CD4-positive, alpha-beta T cell treated with Interleukin-21 for 1 hour (primary cell): Measurements from ENCODE around the gene DNAH2.

Experiments used
- DNase-seq: peaks from one replicate; pipeline ENCODE4 v3.0.0-alpha.2; 2020

DNAH2 gene, protein sequence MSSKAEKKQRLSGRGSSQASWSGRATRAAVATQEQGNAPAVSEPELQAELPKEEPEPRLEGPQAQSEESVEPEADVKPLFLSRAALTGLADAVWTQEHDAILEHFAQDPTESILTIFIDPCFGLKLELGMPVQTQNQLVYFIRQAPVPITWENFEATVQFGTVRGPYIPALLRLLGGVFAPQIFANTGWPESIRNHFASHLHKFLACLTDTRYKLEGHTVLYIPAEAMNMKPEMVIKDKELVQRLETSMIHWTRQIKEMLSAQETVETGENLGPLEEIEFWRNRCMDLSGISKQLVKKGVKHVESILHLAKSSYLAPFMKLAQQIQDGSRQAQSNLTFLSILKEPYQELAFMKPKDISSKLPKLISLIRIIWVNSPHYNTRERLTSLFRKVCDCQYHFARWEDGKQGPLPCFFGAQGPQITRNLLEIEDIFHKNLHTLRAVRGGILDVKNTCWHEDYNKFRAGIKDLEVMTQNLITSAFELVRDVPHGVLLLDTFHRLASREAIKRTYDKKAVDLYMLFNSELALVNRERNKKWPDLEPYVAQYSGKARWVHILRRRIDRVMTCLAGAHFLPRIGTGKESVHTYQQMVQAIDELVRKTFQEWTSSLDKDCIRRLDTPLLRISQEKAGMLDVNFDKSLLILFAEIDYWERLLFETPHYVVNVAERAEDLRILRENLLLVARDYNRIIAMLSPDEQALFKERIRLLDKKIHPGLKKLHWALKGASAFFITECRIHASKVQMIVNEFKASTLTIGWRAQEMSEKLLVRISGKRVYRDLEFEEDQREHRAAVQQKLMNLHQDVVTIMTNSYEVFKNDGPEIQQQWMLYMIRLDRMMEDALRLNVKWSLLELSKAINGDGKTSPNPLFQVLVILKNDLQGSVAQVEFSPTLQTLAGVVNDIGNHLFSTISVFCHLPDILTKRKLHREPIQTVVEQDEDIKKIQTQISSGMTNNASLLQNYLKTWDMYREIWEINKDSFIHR (N-terminal part only)

DNA sequence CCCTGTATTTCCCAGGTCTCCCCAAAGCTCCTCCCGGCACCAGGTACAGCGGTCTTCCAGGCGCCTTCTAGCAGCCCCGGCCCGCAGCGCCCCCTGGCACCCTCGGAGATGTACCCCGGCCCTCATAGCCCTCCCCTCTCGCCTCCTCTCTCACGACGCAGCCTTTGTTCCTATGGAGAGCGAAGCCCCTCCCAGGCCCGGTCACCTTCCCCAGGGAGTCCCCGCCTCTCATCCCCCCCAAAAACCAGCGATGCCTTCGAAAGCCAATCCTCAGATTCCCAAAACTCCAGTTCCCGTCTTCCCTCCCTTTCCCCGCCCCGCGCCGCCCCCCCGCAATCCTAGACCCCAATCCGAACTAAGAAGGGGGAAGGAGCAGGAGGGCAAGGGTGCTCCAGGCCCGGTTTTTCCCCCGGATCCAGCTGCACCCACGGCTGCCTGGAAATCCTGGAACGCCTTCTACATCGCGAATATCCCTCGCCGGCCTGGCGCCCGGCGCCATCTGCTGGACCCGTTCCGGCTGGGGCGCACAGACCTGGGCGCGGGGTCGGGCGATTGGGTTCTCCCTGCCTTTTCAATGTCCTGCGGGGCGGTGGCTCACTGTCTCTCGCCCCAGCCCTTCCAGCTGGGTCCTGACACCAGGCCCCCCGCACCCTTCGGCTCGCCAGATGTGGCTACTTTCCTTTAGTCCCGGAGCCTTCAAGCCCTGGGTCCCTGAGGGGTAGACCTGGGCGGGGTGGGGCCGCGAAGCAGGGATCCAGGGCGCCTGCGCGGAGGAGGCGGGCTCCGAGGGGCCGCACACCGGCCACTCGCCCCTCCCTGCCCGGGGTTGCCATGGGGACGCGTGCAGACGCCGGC lies at the start of gene DNAH2:
TSS of gene DNAH2 (plus strand) at position 844 of the 855 bp plus-strand sequence. CDS start 1,991 bp downstream, outside the sequence.
- DNase-seq, result peak; percentile 27

DNA sequence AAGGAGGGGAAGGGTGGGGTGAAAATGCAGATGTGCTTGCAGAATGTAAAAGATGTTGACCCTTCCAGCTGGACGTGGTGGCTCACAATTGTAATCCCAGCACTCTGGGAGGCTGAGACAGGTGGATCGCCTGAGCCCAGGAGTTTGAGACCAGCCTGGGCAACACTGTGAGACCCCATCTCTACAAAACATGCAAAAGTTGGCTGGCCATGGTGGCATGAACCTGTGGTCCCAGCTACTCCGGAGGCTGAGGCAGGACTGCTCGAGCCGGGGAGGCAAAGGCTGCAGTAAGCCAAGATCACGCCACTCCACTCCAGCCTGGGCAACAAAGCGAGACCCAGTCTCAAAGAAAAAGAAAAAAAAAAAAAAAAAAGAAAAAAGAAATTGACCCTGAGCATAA lies 49.1 kb upstream of the DNAH2 start:
- DNase-seq, result no peak

DNA sequence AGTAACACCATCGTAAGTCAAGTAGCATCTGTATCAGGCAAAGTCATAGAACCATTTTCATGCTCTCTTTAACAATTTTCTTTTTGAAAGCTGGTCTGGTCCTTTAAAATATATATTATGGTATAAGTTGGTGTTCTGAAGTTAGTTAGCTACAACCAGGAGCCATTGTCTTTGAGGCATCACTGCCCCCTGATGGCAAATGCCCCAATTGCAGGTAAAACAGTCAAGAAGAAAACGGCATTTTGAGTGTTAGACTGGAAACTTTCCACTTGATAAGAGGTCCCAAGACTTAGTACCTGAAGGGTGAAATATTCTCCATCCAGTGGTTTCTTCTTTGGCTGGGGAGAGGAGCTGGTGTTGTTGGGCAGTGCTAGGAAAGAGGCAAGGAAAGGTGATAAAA lies 44.3 kb upstream of the DNAH2 start:
- peak; percentile 39 for DNase-seq

DNA sequence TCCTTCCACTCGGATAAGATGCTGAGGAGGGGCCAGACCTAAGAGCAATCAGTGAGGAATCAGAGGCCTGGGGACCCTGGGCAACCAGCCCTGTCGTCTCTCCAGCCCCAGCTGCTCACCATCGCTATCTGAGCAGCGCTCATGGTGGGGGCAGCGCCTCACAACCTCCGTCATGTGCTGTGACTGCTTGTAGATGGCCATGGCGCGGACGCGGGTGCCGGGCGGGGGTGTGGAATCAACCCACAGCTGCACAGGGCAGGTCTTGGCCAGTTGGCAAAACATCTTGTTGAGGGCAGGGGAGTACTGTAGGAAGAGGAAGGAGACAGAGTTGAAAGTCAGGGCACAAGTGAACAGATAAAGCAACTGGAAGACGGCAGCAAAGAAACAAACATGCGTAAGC lies 42.6 kb upstream of the DNAH2 start:
- DNase-seq, result no peak

DNA sequence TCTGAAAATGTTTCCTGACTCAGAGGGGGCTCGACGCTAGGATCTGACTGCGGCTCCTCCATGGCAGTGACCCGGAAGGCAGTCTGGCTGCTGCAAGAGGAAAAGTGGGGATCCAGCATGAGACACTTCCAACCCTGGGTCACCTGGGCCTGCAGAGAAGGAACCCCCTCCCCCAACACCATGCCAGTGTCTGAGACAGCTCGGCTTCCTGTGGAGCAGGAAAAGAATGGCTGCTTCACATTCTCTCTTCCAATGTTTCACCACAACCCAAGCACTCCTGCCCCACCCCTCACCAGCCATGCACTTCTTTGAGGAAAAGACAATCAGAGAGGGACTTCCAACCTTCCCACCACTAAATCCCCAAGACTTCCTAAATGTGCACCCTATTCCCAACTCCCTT lies 41.0 kb upstream of the DNAH2 start:
- no peak for DNase-seq

DNA sequence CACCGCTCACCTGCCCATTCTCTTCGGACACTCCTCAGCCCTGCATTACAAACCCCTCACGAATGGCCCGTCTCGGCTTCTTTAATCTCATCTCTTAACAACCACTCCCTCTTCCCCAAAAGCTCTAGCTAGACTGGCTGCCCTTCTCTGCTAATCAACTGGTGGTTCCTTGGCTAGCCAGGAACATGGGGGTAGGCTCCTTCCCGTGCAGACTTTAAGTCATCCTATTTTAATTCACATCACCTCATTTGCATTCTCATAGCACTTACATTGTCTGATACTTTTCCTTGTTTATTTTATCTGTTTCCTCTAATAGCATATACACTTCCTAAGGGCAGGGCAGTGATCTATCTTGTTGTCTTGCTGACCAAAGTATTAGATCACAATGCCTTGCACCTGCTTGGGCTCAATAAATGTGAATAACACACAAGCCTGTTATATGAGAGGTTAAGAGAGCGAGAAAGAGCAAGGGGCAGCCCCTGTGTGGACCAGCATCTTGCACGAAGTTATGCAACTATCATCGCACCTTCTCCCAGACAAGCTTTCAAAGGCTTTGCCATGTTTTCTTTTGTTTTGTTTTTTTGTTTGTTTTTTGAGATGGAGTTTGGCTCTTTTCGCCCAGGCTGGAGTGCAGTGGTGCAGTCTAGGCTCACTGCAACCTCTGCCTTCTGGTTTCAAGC lies 40.0 kb upstream of the DNAH2 start:
- DNase-seq, result no peak

DNA sequence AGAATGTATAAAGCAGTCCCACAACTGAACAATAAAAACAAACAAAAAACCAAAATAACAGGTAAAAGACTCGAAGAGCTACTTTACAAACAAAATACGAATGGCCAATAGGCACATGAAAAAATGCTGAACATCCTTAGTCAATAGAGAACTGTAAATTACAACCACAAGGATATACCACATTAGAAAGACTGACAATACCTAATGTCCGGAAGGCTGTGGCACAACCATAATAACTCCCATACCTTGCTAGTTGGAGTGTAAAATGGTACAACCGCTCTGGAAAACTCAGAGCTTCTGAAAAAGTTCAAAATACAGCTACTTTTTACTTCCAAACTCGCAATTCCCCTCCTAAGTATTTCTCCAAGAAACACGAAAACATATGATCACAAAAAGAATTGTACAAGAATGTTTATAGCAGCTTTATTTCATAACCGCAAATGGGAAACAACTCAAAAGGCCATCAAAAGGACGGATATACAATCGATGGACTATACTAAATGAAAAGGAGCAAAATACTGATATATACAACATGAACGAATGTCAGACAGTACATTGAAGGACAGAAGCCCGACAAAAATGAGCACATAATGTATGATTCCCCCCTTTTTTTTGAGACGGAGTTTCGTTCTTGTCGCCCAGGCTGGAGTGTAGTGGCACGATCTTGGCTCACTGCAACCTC lies 32.6 kb upstream of the DNAH2 start:
- peak; percentile 36 for DNase-seq

DNA sequence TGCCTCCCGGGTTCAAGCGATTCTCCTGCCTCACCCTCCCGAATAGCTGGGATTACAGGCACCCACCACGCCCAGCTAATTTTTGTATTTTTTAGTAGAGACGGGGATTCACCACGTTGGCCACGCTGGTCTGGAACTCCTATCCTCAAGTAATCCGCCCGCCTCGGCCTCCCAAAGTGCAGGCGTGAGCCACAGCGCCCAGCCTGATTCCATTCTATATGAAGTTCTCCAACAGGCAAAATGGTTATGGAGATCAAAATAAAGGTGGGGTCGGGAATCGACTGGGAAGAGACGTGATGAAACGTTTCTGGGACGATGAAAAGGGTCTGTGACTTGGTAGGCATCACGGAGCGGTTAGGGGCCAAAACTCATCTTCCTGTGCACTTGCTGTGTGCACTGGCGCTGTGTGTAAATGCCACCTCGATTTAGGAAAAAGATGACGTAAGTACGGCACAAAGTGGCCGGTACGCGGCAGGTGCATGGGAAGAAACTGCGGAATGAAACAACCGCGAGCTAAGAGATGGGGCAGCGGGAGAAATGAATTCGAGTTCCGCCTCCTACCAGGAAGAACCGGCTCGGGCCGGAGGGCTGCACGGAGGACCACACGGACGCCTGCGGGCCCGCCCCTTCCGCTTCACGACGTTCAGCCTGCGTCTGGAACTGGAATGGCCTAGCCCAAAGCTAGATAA lies 31.9 kb upstream of the DNAH2 start:
- peak; percentile 91 for DNase-seq

DNA sequence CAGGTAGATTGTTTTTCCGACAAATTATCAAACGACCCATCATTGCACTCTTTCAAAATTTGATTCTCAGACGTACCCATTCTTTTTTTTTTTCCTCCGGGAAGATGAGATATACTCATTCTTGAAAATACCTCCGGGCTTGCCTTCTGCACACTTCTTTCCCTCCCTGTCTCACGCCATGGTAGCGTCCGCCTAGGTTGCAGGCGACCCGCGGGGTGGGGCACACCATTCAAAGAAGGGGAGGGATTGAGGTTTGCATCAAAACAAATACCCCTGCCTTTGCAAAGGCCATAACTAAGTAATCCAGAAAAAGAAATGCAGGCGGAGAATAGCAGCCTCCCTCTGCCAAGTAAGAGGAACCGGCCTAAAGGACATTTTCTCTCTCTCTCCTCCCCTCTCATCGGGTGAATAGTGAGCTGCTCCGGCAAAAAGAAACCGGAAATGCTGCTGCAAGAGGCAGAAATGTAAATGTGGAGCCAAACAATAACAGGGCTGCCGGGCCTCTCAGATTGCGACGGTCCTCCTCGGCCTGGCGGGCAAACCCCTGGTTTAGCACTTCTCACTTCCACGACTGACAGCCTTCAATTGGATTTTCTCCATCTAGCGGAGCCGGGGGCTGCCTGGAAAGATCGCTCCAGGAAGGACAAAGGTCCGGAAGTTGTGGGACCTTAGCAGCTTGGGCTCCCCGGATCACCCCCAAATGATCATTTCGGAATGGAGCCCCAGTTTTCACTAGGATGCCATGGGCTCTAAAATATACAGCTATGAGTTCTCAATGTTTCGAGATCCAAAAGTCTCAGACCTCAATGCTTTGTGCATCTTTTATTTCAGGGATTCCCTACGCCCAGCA lies 31.1 kb upstream of the DNAH2 start:
- DNase-seq, result peak; percentile 84

DNA sequence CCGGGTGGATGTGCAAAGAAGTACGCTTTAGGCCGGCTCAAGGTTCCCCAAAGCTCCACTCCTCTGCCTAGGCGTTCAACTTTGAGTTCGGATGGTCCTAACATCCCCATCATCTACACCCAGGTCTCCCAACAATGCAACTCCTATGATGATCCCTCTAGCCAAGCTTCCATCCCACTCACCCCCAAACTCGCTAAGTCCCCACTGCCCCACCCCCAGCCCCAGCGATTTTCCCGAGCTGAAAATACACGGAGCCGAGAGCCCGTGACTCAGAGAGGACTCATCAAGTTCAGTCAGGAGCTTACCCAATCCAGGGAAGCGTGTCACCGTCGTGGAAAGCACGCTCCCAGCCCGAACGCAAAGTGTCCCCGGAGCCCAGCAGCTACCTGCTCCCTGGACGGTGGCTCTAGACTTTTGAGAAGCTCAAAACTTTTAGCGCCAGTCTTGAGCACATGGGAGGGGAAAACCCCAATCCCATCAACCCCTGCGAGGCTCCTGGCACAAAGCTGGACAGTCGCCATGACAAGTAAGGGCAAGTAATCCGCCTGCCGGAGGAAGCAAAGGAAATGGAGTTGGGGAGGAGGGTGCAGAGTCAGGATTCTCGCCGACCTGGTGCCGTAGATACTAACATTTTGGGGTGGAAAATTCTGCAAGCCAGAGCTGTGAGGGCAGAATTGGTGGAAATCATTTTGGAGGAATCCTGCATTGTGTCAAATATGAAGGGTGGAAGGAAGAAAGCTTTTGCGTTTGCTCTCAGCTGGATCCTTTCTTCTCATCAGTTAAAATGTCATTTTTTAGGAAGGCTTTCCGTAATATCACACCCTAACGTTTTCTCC lies 30.3 kb upstream of the DNAH2 start, which contains the start of gene TP53:
TSS of gene TP53 (minus strand) at position 419 of the 836 bp plus-strand sequence. CDS start 10,896 bp downstream, outside the sequence.
- peak; percentile 93 for DNase-seq

DNA sequence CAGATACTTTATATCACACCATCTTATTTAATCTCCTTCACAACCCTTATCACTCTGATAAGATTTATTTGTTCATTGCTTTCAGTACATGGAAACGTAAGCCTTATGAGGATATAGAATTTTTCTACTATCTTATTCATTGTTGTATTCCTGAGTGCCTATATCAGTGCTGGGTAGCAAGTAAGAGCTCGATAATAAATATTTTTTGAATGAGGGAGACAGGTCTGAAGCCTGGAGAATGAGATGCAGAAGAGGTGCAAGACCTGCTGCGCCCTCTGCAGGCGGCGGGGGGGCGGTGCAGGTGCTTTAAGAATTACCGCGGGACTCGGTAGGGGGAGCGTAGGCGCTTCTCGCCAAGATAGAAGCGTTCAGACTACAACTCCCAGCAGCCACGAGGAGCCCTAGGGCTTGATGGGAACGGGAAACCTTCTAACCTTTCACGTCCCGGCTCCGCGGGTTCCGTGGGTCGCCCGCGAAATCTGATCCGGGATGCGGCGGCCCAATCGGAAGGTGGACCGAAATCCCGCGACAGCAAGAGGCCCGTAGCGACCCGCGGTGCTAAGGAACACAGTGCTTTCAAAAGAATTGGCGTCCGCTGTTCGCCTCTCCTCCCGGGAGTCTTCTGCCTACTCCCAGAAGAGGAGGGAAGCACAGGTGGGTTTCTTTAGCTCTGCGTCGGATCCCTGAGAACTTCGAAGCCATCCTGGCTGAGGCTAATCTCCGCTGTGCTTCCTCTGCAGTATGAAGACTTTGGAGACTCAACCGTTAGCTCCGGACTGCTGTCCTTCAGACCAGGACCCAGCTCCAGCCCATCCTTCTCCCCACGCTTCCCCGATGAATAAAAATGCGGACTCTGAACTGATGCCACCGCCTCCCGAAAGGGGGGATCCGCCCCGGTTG lies 29.4 kb upstream of the DNAH2 start, which contains the start of gene WRAP53:
TSS of gene WRAP53 (plus strand) at position 570 of the 900 bp plus-strand sequence. CDS start at position 742, 172 bp downstream.
- DNase-seq, result peak; percentile 97

DNA sequence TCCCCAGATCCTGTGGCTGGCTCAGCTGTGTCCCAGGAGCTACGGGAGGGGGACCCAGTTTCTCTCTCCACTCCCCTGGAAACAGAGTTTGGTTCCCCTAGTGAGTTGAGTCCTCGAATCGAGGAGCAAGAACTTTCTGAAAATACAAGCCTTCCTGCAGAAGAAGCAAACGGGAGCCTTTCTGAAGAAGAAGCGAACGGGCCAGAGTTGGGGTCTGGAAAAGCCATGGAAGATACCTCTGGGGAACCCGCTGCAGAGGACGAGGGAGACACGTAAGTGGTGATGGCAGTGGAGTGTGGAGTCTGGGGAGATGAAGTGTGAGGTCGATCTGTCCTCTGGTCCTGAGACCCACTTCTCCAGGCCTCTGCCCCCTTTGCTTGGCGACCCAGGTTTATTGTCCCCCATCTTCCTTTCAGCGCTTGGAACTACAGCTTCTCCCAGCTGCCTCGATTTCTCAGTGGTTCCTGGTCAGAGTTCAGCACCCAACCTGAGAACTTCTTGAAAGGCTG lies 28.7 kb upstream of the DNAH2 start:
- DNase-seq, result no peak

DNA sequence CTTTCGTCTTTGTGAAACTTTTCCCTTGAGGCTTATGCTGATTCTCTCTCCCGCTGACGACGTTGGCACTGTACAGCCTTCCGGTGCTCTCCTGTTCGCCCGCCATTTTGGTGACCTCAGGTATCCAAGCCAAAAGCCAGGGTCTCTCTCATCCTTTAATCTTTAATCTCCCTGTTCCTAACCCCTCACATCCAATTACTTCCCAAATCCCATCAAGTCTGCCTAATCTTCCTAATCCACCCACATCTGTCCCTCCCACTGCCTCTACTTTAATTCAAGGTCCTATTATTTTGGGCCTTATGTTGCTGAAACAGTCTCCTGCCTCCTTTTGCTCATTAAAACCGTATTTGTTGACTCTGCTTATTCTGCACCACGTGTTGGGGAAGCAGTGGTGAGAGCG lies 22.0 kb upstream of the DNAH2 start:
- no peak for DNase-seq

DNA sequence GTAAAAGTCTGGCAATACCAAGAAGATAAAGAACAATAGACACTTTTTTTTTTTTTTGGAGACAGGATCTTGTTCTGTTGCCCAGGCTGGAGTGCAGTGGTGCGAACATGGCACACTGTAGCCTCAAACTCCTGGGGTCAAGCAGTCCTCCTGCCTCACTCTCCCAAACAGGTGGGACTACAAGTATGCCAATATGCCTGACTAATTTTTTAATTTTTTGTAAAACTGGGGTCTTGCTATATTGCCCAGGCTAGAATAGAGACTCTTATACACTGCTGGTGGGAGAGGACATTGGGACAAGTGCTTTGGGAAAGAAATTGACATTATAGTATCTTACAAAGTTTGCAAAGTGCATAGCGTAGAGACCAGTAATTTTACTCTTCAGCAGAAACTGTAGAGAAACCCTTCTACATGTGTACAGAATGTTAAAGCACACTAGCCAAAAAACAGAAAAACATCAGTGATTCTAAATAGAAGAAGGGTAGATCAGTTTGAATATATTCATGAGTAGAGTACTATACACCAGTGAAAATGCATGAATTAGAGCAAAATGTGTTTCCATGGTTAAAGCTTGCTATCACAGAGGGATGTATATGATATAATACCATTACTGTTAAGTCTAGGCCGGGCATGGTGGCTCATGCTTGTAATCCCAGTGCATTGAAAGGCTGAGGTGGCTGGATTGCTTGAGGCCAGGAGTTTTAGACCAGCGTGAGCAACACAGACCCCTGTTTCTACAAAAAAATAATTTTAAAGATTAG lies 19.5 kb upstream of the DNAH2 start:
- DNase-seq, result no peak

DNA sequence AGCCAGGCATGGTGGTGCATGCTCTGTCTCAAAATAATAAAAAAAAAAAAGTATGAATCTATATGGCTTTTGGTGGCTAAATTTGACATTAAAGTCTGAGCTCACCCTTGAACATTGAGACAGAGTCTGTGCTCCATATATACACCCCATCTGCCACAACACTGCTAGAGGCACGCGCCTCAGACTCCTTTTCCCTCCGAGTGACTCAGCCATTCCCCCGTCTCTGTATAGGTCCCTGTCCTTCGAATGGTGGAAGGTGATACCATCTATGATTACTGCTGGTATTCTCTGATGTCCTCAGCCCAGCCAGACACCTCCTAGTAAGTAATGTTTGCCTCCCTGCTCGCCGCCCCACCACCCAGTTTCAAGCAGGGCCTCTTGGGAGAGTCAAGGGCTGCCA lies 17.0 kb upstream of the DNAH2 start:
- DNase-seq, result no peak

DNA sequence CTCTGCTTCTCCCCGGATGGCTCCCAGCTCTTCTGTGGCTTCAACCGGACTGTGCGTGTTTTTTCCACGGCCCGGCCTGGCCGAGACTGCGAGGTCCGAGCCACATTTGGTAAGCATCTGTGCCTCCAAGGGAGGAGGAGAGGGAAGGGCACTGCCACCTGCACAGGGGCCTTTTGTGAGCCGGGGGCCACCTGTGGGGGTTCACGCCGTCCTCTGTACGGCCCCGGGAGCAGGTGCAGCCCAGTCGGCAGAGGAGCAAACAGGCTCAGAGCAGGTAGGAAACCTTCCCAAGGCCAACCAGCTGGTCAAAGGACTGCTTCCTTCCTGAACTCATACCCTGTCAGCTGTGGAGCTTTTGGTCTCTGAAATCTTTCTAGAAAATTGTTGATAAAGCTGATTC lies 15.9 kb upstream of the DNAH2 start:
- DNase-seq, result no peak

DNA sequence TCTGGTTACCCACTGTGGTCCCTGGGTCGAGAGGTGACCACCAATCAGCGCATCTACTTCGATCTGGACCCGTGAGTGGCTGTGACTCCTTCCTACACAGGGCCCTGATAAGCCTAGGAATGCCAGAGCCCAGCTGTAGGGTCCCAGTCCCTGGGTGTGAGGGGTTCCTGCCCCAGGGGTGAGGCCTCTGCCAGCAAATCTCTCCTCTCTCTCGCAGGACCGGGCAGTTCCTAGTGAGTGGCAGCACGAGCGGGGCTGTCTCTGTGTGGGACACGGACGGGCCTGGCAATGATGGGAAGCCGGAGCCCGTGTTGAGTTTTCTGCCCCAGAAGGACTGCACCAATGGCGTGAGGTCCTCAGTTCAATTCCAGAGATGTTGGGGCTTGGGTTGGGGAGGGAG lies 14.8 kb upstream of the DNAH2 start:
- no peak for DNase-seq
